ENCODE measurements around the gene ABLIM2. TPM values are rescaled to one million over a fixed set of nuclear protein-coding genes. Genes with fewer than 3 reads are reported as not detected.

ABLIM2 gene
- total RNA-seq, 4 donors from 2014 or later, result 4.2 to 28.5 (median 8.7) TPM

DNA sequence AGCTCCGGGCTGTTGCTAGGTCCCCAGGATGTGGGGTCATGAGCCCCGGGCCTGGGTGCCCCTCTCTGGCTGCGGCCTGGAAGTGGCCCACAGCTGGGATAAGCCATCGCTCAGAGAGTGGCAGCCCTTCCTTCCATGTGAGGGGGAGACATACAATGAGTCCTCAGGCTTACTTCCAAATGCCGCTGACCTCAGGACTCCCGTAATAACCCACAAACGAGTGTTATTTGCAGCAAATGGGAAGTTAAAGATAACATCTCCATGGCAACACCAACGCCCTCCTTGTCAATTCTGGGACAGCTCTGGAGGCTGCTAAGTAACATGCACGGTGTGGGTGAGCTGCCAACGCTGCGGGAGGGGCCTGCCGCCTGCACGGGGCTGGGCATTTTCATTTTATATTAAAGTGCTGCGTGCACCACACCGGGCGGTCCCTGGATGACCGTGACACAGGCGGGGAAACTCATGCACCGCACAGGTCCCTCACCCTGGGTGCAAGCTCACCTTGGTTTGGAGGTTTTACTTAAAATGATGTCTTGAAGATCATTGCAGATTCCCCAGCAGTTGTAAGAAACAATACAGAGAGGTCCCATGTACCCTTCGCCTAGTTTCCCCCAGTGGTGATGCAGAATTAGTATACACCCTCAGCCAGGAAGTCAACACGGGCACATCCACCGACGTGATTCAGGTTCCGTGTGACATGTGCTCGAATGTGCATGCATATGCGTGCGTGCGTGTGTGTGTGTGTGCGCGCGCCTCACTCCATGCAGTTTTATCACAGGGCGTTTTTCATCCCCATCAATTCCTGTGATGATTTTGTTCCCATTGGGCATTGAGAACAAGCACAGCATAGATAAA is 79.4 kb downstream of the ABLIM2 start:
- Histone ChIP-seq H3K27ac (replicated peaks in 1 of 4) (no peak overlapping the region), H3K9me3 (no peaks in the 10 kb centered on the region), H3K4me1 (peaks cover 0 to 10% (median 8%) of the 10 kb centered on the region in 4 donors), H3K4me3 (no peak overlapping the region), H3K36me3 (peaks cover 0 to 17% (median 0%) of the 10 kb centered on the region in 4 donors), H3K27me3 (no peaks in the 10 kb centered on the region)
- intact Hi-C loops (cut with DNase I), result no loop called here
- no peak for DNase-seq (ENCODE audit: extremely low spot score)
- 72% methylated on average over 28 of the region's 32 CpGs for WGBS
- TF ChIP-seq EP300 (IDR thresholded peaks at IDR 0.05) (no peak), POLR2AphosphoS5 (IDR thresholded peaks at IDR 0.05) (no peak), POLR2A (IDR thresholded peaks at IDR 0.05; ENCODE audit: low read depth) (no peak)
- TF ChIP-seq, protein P1, sequence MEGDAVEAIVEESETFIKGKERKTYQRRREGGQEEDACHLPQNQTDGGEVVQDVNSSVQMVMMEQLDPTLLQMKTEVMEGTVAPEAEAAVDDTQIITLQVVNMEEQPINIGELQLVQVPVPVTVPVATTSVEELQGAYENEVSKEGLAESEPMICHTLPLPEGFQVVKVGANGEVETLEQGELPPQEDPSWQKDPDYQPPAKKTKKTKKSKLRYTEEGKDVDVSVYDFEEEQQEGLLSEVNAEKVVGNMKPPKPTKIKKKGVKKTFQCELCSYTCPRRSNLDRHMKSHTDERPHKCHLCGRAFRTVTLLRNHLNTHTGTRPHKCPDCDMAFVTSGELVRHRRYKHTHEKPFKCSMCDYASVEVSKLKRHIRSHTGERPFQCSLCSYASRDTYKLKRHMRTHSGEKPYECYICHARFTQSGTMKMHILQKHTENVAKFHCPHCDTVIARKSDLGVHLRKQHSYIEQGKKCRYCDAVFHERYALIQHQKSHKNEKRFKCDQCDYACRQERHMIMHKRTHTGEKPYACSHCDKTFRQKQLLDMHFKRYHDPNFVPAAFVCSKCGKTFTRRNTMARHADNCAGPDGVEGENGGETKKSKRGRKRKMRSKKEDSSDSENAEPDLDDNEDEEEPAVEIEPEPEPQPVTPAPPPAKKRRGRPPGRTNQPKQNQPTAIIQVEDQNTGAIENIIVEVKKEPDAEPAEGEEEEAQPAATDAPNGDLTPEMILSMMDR (IDR thresholded peaks at IDR 0.05), result no peak

DNA sequence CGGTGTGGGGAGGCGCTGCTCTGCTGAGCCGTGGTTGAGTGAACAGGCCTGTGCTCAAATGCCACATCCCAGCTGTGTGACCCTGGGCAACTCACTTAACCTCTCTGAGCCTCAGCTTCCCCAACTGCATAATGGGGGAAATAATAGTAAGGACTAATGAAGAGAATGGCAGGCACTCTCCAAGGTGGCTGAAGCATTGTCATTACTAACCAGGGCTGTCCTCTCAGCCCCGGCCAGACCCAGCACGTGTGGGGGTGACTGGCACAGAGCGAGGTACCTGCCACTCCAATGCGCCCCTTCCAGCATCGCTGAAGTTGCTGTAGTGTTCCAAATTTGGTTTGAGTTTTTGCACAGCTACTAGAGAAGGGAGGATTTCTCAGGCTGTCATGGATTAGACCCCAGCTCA is 80.0 kb downstream of the ABLIM2 start:
- Histone ChIP-seq H3K9me3 (no peaks in the 10 kb centered on the region), H3K4me3 (no peak overlapping the region), H3K27ac (replicated peaks in 1 of 4) (no peak overlapping the region), H3K27me3 (no peaks in the 10 kb centered on the region), H3K36me3 (peaks cover 0 to 17% (median 0%) of the 10 kb centered on the region in 4 donors), H3K4me1 (peaks cover 0 to 10% (median 8%) of the 10 kb centered on the region in 4 donors)
- DNase-seq (ENCODE audit: extremely low spot score), result no peak
- intact Hi-C loops (cut with DNase I), result no loop called here
- WGBS, result 85% methylated on average over 4 of the region's 8 CpGs
- no peak for TF ChIP-seq POLR2AphosphoS5 (IDR thresholded peaks at IDR 0.05)
- no peak for TF ChIP-seq EP300 (IDR thresholded peaks at IDR 0.05)
- TF ChIP-seq POLR2A (IDR thresholded peaks at IDR 0.05; ENCODE audit: low read depth), result no peak
- TF ChIP-seq, protein P1 (IDR thresholded peaks at IDR 0.05), result no peak

DNA sequence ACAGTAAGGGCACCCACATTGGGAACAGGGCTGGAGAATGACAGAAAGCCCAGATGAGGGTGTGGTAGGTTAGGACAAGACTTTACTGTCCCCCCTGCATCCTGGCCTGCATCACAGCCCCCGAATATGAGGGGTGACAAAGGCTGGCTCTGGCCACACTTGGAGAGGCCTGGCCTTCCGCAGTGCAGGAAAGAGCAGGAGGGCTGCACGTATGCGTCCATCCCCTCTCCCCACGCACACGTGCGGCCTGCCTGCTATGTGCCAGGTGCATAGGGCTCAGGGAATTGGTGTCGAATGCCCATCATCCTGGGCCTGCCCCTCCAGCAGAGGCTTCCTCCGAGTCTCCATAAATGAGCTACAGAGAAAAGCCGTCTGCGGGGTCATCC is 80.5 kb downstream of the ABLIM2 start:
- H3K27ac ChIP-seq (replicated peaks in 1 of 4), result no peak overlapping the region

DNA sequence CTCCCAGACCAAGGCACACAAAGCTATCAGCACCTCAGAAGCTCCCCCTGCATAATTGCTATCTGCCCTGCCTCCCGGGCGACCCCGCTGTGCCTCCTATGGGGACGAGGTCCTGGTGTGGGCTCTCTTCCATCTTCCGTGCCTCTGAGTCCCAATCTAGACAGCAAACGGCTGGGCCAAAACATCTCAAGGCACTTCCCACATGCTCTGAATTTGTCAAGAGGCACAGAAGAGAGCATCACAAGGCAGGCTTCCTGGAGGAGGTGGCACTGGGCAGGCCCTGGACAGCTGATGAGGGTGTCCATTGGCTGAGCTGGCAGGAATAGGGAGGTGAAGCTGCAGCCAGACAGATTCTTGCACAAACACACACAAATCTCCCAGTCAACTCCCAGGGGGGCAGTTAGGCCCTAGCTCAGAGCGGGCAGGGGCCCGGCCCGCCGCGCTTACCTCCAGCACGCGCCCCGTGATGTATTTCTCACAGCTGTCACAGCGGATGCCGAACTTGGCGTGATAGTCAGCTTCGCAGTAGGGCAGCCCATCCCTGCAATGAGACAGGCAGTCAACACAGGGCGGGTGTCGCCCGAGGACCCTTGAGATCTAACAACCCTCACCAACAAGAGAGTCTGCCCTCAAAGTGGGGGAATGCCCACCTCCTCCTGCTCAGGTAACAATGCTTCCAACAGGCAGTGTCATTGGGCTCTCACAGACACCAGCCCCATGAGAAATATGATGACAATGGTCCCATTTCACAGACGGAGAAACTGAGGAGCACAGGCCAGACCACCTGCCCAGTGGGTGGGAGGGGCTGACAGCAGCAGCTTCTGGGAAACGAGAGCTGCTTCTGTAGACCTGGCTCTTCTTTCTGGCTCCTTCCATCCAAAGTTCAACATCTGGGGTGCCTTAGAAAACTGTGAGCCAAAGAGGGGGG is 81.2 kb downstream of the ABLIM2 start:
- DNase-seq (ENCODE audit: extremely low spot score), result no peak

More for the DNA sequence above, 80.5 kb downstream of the ABLIM2 start:
- no peak for DNase-seq (ENCODE audit: extremely low spot score)
- 90% methylated on average over 8 of the region's 11 CpGs for WGBS
- Histone ChIP-seq H3K9me3 (no peaks in the 10 kb centered on the region), H3K4me3 (no peak overlapping the region), H3K36me3 (peaks cover 0 to 17% (median 0%) of the 10 kb centered on the region in 4 donors), H3K27me3 (no peaks in the 10 kb centered on the region), H3K4me1 (peaks cover 0 to 10% (median 7%) of the 10 kb centered on the region in 4 donors)
- TF ChIP-seq POLR2A (IDR thresholded peaks at IDR 0.05; ENCODE audit: low read depth) (no peak), POLR2AphosphoS5 (IDR thresholded peaks at IDR 0.05) (no peak), EP300 (IDR thresholded peaks at IDR 0.05) (no peak)
- TF ChIP-seq, protein P1 (IDR thresholded peaks at IDR 0.05), result no peak
- intact Hi-C loops (cut with DNase I), result no loop called here

More for the DNA sequence above, 81.2 kb downstream of the ABLIM2 start:
- peaks cover 0 to 4% (median 0%) of the 10 kb centered on the region in 4 donors for H3K27me3 ChIP-seq
- no peak overlapping the region for H3K4me3 ChIP-seq
- H3K9me3 ChIP-seq, result no peaks in the 10 kb centered on the region
- intact Hi-C loops (cut with DNase I), result no loop called here
- H3K4me1 ChIP-seq, result peaks cover 0 to 10% (median under 1%) of the 10 kb centered on the region in 4 donors
- peaks cover 0 to 24% (median 0%) of the 10 kb centered on the region in 4 donors for H3K36me3 ChIP-seq
- TF ChIP-seq, protein P1 (IDR thresholded peaks at IDR 0.05), result no peak
- TF ChIP-seq EP300 (IDR thresholded peaks at IDR 0.05) (no peak), POLR2A (IDR thresholded peaks at IDR 0.05; ENCODE audit: low read depth) (no peak), POLR2AphosphoS5 (IDR thresholded peaks at IDR 0.05) (no peak)
- no peak overlapping the region for H3K27ac ChIP-seq (replicated peaks in 1 of 4)
- 94% methylated on average over 15 of the region's 23 CpGs for WGBS
